Liver (tissue), 3 donors: Measurements from ENCODE around the gene PGA5.

ENCODE experiments used
- ATF3 ChIP-seq: IDR thresholded peaks from 2 replicates; pipeline ENCODE4 v1.6.1; 2016; ENCODE audit warnings: antibody characterized with exemption
- CTCF ChIP-seq: fragments of 150-350 bp; IDR thresholded peaks from 2 replicates; pipeline ENCODE4 v1.5.1; 2017; ENCODE audit warnings: improper control_type of control experiment, low read depth, low read length; ENCODE audit not compliant: missing input control
- GABPA ChIP-seq, 2 donors: IDR thresholded peaks in 1 of 2; conservative IDR thresholded peaks in 1 of 2; 2 replicates each; pipeline ENCODE4 v1.6.1; 2016; ENCODE audit warnings: antibody characterized with exemption in 2 of 2, mild to moderate bottlenecking in 1 of 2, moderate library complexity in 1 of 2
- MAX ChIP-seq: IDR thresholded peaks from 2 replicates; pipeline ENCODE4 v1.6.1; 2016; ENCODE audit warnings: antibody characterized with exemption
- RAD21 ChIP-seq, 2 donors: IDR thresholded peaks; 2 replicates each; pipeline ENCODE4 v1.6.1; 2016; ENCODE audit warnings: antibody characterized with exemption in 2 of 2, mild to moderate bottlenecking in 2 of 2
- TAF1 ChIP-seq: conservative IDR thresholded peaks from 2 replicates; pipeline ENCODE4 v1.6.1; 2016; ENCODE audit warnings: antibody characterized with exemption, mild to moderate bottlenecking
- ZBTB33 ChIP-seq: IDR thresholded peaks from 2 replicates; pipeline ENCODE4 v1.6.1; 2016; ENCODE audit warnings: antibody characterized with exemption
- donor health status: healthy.
- donor health status: healthy.

GRCh38 chr11:61195719-61196118, 45.3 kb upstream of the PGA5 start:
- TF ChIP-seq CTCF (no peak), GABPA (IDR thresholded peaks at IDR 0.05 in 1 of 2, conservative IDR thresholded peaks at IDR 0.05 in 1 of 2) (no peak), MAX (no peak), RAD21 (IDR thresholded peaks at IDR 0.05) (no peak), TAF1 (no peak), ATF3 (no peak), ZBTB33 (no peak)
